PC-9 (cell line): ENCODE results near the gene RYR3.

Experiments
- EZH2 ChIP-seq: fragments of 200-600 bp; sonication (generic); IDR thresholded peaks from 2 replicates; pipeline ENCODE4 v1.8.0; 2017; ENCODE audit warnings: antibody characterized with exemption, low read depth
- TF ChIP-seq, protein P1 (sequence below): fragments of 200-600 bp; sonication (generic); conservative IDR thresholded peaks from 2 replicates; pipeline ENCODE4 v1.6.1; 2017; ENCODE audit warnings: mixed run types, antibody characterized with exemption, mild to moderate bottlenecking, moderate library complexity

DNA sequence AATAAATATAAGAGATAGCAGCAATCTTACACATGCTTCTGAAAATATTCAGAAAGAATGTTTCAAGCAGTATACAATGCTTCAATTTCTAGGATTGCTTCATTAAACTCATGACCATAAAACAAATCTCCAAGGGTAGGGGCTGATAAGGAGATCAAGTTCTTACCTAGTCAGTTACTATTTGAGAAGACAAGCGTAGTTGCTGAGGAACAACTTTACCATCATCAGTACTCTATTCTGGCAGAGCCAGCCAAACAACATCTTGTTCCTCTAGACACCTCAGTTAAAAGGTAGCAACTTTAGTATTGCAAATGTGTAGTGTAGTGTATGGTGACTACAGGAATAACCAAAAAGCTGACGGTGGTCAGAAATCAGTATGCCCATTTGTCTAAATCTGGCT lies 572.2 kb downstream of the RYR3 start:
- TF ChIP-seq, protein P1, sequence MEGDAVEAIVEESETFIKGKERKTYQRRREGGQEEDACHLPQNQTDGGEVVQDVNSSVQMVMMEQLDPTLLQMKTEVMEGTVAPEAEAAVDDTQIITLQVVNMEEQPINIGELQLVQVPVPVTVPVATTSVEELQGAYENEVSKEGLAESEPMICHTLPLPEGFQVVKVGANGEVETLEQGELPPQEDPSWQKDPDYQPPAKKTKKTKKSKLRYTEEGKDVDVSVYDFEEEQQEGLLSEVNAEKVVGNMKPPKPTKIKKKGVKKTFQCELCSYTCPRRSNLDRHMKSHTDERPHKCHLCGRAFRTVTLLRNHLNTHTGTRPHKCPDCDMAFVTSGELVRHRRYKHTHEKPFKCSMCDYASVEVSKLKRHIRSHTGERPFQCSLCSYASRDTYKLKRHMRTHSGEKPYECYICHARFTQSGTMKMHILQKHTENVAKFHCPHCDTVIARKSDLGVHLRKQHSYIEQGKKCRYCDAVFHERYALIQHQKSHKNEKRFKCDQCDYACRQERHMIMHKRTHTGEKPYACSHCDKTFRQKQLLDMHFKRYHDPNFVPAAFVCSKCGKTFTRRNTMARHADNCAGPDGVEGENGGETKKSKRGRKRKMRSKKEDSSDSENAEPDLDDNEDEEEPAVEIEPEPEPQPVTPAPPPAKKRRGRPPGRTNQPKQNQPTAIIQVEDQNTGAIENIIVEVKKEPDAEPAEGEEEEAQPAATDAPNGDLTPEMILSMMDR: no peak
- TF ChIP-seq EZH2: no peak
